Skeletal muscle tissue (tissue), 4 donors: ENCODE data around the gene TOMT. TPM values are rescaled to one million over a fixed set of nuclear protein-coding genes. Genes with fewer than 3 reads are reported as not detected.
A peak's percentile ranks its signal among the peaks of the same experiment; 100 is the strongest.

Experiments used
- H3K27ac ChIP-seq: one replicate; pipeline ENCODE4 v1.7.0; 2013; ENCODE audit warnings: mild to moderate bottlenecking, low read depth, low read length, inconsistent platforms
- H3K27me3 ChIP-seq, 3 donors: one replicate each; pipeline ENCODE4 v1.7.0; 2013; ENCODE audit warnings: low read length in 3 of 3; ENCODE audit not compliant: control insufficient read depth in 3 of 3, insufficient read depth in 3 of 3
- H3K36me3 ChIP-seq, 3 donors: one replicate each; pipeline ENCODE4 v1.7.0; 2013; ENCODE audit warnings: low read length in 3 of 3; ENCODE audit not compliant: control insufficient read depth in 3 of 3, insufficient read depth in 3 of 3
- H3K4me1 ChIP-seq, 3 donors: one replicate each; pipeline ENCODE4 v1.7.0; 2013; ENCODE audit warnings: low read length in 3 of 3, mild to moderate bottlenecking in 3 of 3; ENCODE audit not compliant: control insufficient read depth in 3 of 3, insufficient read depth in 3 of 3
- H3K4me3 ChIP-seq, 3 donors: one replicate each; pipeline ENCODE4 v1.7.0; 2013; ENCODE audit warnings: low read length in 3 of 3
- H3K9ac ChIP-seq, 3 donors: one replicate each; pipeline ENCODE4 v1.7.0; 2013; ENCODE audit warnings: low read length in 3 of 3, mild to moderate bottlenecking in 3 of 3, moderate library complexity in 2 of 3, low read depth in 1 of 3
- H3K9me3 ChIP-seq, 3 donors: one replicate each; pipeline ENCODE4 v1.7.0; 2013; ENCODE audit warnings: low read length in 3 of 3; ENCODE audit not compliant: control insufficient read depth in 3 of 3
- total RNA-seq: library from RNA; depleted of rRNA; stranded (reverse); fragments of >200 nt; gene quantifications from one replicate; pipeline ENCODE4 v1.2.3, GENCODE V29; 2014
- donor health status: Osteomylitis.

The TOMT gene
- total RNA-seq, 1 donor from 2014 or later = not detected

GRCh38 chr11:72084965-72085364 is 20.8 kb upstream of the TOMT start:
- Histone ChIP-seq H3K36me3 (peaks cover 0 to 17% (median 0%) of the 10 kb centered on the region in 3 donors), H3K4me3 (no peak overlapping the region)

GRCh38 chr11:72085621-72086351 is 19.9 kb upstream of the TOMT start:
- peaks cover 0 to 19% (median 0%) of the 10 kb centered on the region in 3 donors for H3K36me3 ChIP-seq
- no peak overlapping the region for H3K27ac ChIP-seq
- no peak overlapping the region for H3K9ac ChIP-seq
- peaks cover 7 to 9% (median 8%) of the 10 kb centered on the region in 3 donors for H3K4me1 ChIP-seq
- H3K4me3 ChIP-seq = no peak overlapping the region
- no peaks in the 10 kb centered on the region for H3K9me3 ChIP-seq
- H3K27me3 ChIP-seq = no peaks in the 10 kb centered on the region

More at GRCh38 chr11:72084965-72085364, 20.8 kb upstream of the TOMT start:
- Histone ChIP-seq H3K27ac (no peak overlapping the region), H3K4me1 (peaks cover 7 to 8% (median 7%) of the 10 kb centered on the region in 3 donors), H3K9ac (no peak overlapping the region), H3K27me3 (no peaks in the 10 kb centered on the region), H3K9me3 (no peaks in the 10 kb centered on the region)

GRCh38 chr11:72088076-72088808 is 17.5 kb upstream of the TOMT start:
- Histone ChIP-seq H3K36me3 (peaks cover 0 to 19% (median 0%) of the 10 kb centered on the region in 3 donors), H3K27ac (no peak overlapping the region), H3K4me1 (peaks cover 7 to 10% (median 9%) of the 10 kb centered on the region in 3 donors), H3K9me3 (no peaks in the 10 kb centered on the region), H3K27me3 (no peaks in the 10 kb centered on the region), H3K4me3 (no peak overlapping the region), H3K9ac (no peak overlapping the region)

GRCh38 chr11:72091292-72091691 is 14.4 kb upstream of the TOMT start:
- Histone ChIP-seq H3K27ac (no peak overlapping the region), H3K27me3 (no peaks in the 10 kb centered on the region), H3K4me1 (peaks cover 7 to 10% (median 9%) of the 10 kb centered on the region in 3 donors), H3K9me3 (no peaks in the 10 kb centered on the region), H3K4me3 (no peak overlapping the region), H3K9ac (peak overlapping the region in 1 of 3 donors; percentile 10), H3K36me3 (peaks cover 3 to 28% (median 16%) of the 10 kb centered on the region in 3 donors)

- Histone ChIP-seq H3K9ac (peak overlapping the region; percentile 25 to 61 (median 46)), H3K4me1 (peaks cover 52 to 59% (median 52%) of the 10 kb centered on the region in 3 donors), H3K9me3 (no peaks in the 10 kb centered on the region), H3K36me3 (peaks cover 31 to 51% (median 49%) of the 10 kb centered on the region in 3 donors), H3K4me3 (peak overlapping the region in 2 of 3 donors; percentile 29 to 32), H3K27ac (peak overlapping the region; percentile 96), H3K27me3 (no peaks in the 10 kb centered on the region)
Measured at GRCh38 chr11:72098741-72099140, 7.0 kb upstream of the TOMT start.

- Histone ChIP-seq H3K4me1 (peaks cover 55 to 64% (median 58%) of the 10 kb centered on the region in 3 donors), H3K9ac (no peak overlapping the region), H3K27ac (peak overlapping the region; percentile 96), H3K9me3 (no peaks in the 10 kb centered on the region), H3K36me3 (peaks cover 28 to 42% (median 41%) of the 10 kb centered on the region in 3 donors), H3K4me3 (no peak overlapping the region), H3K27me3 (no peaks in the 10 kb centered on the region)
Measured at GRCh38 chr11:72100009-72100408, 5.7 kb upstream of the TOMT start.

GRCh38 chr11:72100462-72100861 is 5.3 kb upstream of the TOMT start:
- H3K27me3 ChIP-seq = no peaks in the 10 kb centered on the region
- peaks cover 55 to 64% (median 58%) of the 10 kb centered on the region in 3 donors for H3K4me1 ChIP-seq
- peak overlapping the region; percentile 96 for H3K27ac ChIP-seq
- H3K36me3 ChIP-seq = peaks cover 28 to 39% (median 38%) of the 10 kb centered on the region in 3 donors
- H3K9me3 ChIP-seq = no peaks in the 10 kb centered on the region
- peak overlapping the region; percentile 12 to 57 (median 33) for H3K9ac ChIP-seq
- H3K4me3 ChIP-seq = no peak overlapping the region

GRCh38 chr11:72102162-72102561 is 3.6 kb upstream of the TOMT start:
- Histone ChIP-seq H3K27me3 (no peaks in the 10 kb centered on the region), H3K36me3 (peaks cover 26 to 30% (median 30%) of the 10 kb centered on the region in 3 donors), H3K27ac (peak overlapping the region; percentile 96), H3K9ac (peak overlapping the region; percentile 98 to 100 (median 99)), H3K4me3 (peak overlapping the region; percentile 87 to 98 (median 88)), H3K9me3 (no peaks in the 10 kb centered on the region), H3K4me1 (peaks cover 55 to 64% (median 58%) of the 10 kb centered on the region in 3 donors)

- H3K4me1 ChIP-seq = peaks cover 55 to 60% (median 58%) of the 10 kb centered on the region in 3 donors
- H3K4me3 ChIP-seq = peak overlapping the region; percentile 87 to 98 (median 88)
- H3K36me3 ChIP-seq = peaks cover 23 to 26% (median 26%) of the 10 kb centered on the region in 3 donors
Measured at GRCh38 chr11:72102631-72102945, 3.1 kb upstream of the TOMT start.

More at GRCh38 chr11:72102631-72102945, 3.1 kb upstream of the TOMT start:
- H3K9me3 ChIP-seq = no peaks in the 10 kb centered on the region
- H3K27ac ChIP-seq = peak overlapping the region; percentile 96
- H3K9ac ChIP-seq = peak overlapping the region; percentile 98 to 100 (median 99)
- no peaks in the 10 kb centered on the region for H3K27me3 ChIP-seq
